ENCODE data around the gene CCNA2.

Gene CCNA2

GRCh38 chr4:121801715-121802075 lies 22.0 kb downstream of the CCNA2 start:
- no peak for DNase-seq (ENCODE audit: low spot score)

GRCh38 chr4:121800961-121801714 lies 22.5 kb downstream of the CCNA2 start, which contains the start of gene EXOSC9:
TSS of gene EXOSC9 (plus strand) at chr4:121801323. CDS start at chr4:121801425, 102 bp downstream.
- peak; percentile 90 for DNase-seq (ENCODE audit: low spot score)

- DNase-seq (ENCODE audit: low spot score) = no peak
Measured at GRCh38 chr4:121800638-121800960, 23.1 kb downstream of the CCNA2 start.

GRCh38 chr4:121799867-121800501 lies 23.7 kb downstream of the CCNA2 start:
- DNase-seq (ENCODE audit: low spot score) = no peak

- DNase-seq (ENCODE audit: low spot score) = peak; percentile 7
Measured at GRCh38 chr4:121799208-121799823, 24.4 kb downstream of the CCNA2 start.

- no peak for DNase-seq (ENCODE audit: low spot score)
Measured at GRCh38 chr4:121796283-121796682, 27.4 kb downstream of the CCNA2 start.

GRCh38 chr4:121794505-121795188 lies 29.0 kb downstream of the CCNA2 start:
- DNase-seq (ENCODE audit: low spot score) = no peak

- DNase-seq (ENCODE audit: low spot score) = no peak
Measured at GRCh38 chr4:121792966-121793365, 30.7 kb downstream of the CCNA2 start.

- DNase-seq (ENCODE audit: low spot score) = no peak
Measured at GRCh38 chr4:121791481-121791880, 32.2 kb downstream of the CCNA2 start.

- no peak for DNase-seq (ENCODE audit: low spot score)
Measured at GRCh38 chr4:121790976-121791375, 32.7 kb downstream of the CCNA2 start.

- no peak for DNase-seq (ENCODE audit: low spot score)
Measured at GRCh38 chr4:121789960-121790829, 33.5 kb downstream of the CCNA2 start.

- no peak for DNase-seq (ENCODE audit: low spot score)
Measured at GRCh38 chr4:121789455-121789854, 34.2 kb downstream of the CCNA2 start.

- no peak for DNase-seq (ENCODE audit: low spot score)
Measured at GRCh38 chr4:121788896-121789295, 34.8 kb downstream of the CCNA2 start.

GRCh38 chr4:121786221-121786620 lies 37.5 kb downstream of the CCNA2 start:
- DNase-seq (ENCODE audit: low spot score) = no peak

- DNase-seq (ENCODE audit: low spot score) = no peak
Measured at GRCh38 chr4:121785479-121785878, 38.2 kb downstream of the CCNA2 start.

- DNase-seq (ENCODE audit: low spot score) = no peak
Measured at GRCh38 chr4:121784975-121785374, 38.7 kb downstream of the CCNA2 start.

- DNase-seq (ENCODE audit: low spot score) = no peak
Measured at GRCh38 chr4:121784401-121784800, 39.3 kb downstream of the CCNA2 start.

- no peak for DNase-seq (ENCODE audit: low spot score)
Measured at GRCh38 chr4:121783210-121783609, 40.5 kb downstream of the CCNA2 start.

- DNase-seq (ENCODE audit: low spot score) = no peak
Measured at GRCh38 chr4:121778991-121779628, 44.6 kb downstream of the CCNA2 start.

- no peak for DNase-seq (ENCODE audit: low spot score)
Measured at GRCh38 chr4:121777625-121778024, 46.1 kb downstream of the CCNA2 start.

All from pons (tissue), 1 donor.